BE2C (cell line): ENCODE data around the gene PARD3B.

Experiments used
- DNase-seq: peaks from one replicate; pipeline ENCODE4 v3.0.0-alpha.2; 2020
- H3K27me3 ChIP-seq: fragments of 250-450 bp; sonication (Bioruptor Pico); 2 replicates; pipeline ENCODE4 v1.5.1; 2020; ENCODE audit warnings: mild to moderate bottlenecking
- H3K36me3 ChIP-seq: fragments of 250-450 bp; sonication (Bioruptor Pico); 2 replicates; pipeline ENCODE4 v1.5.1; 2020; ENCODE audit warnings: mild to moderate bottlenecking
- H3K4me1 ChIP-seq: fragments of 250-450 bp; sonication (Bioruptor Pico); 2 replicates; pipeline ENCODE4 v1.5.1; 2020
- H3K4me3 ChIP-seq: 2 replicates; pipeline ENCODE4 v1.5.1; 2011; ENCODE audit warnings: low read depth, low read length
- H3K9me3 ChIP-seq: fragments of 250-450 bp; sonication (Bioruptor Pico); 2 replicates; pipeline ENCODE4 v1.5.1; 2020
- CTCF ChIP-seq: IDR thresholded peaks from 2 replicates; pipeline ENCODE4 v1.5.1; 2012; ENCODE audit warnings: mild to moderate bottlenecking, low read depth, low read length

PARD3B gene

GRCh38 chr2:205352593-205352992 is 807.3 kb downstream of the PARD3B start:
- no peak overlapping the region for H3K4me3 ChIP-seq
- H3K36me3 ChIP-seq, result no peaks in the 10 kb centered on the region
- H3K4me1 ChIP-seq, result peaks cover 4% of the 10 kb centered on the region; the same call in 1 of the 2 replicates
- TF ChIP-seq CTCF, result no peak
- no peaks in the 10 kb centered on the region for H3K9me3 ChIP-seq
- no peak for DNase-seq
- H3K27me3 ChIP-seq, result no peaks in the 10 kb centered on the region

- Histone ChIP-seq H3K4me3 (no peak overlapping the region), H3K9me3 (no peaks in the 10 kb centered on the region), H3K4me1 (no peaks in the 10 kb centered on the region), H3K36me3 (no peaks in the 10 kb centered on the region), H3K27me3 (no peaks in the 10 kb centered on the region)
- DNase-seq, result no peak
- TF ChIP-seq CTCF, result no peak
Observed at GRCh38 chr2:205357732-205358131, 812.5 kb downstream of the PARD3B start.

DNA sequence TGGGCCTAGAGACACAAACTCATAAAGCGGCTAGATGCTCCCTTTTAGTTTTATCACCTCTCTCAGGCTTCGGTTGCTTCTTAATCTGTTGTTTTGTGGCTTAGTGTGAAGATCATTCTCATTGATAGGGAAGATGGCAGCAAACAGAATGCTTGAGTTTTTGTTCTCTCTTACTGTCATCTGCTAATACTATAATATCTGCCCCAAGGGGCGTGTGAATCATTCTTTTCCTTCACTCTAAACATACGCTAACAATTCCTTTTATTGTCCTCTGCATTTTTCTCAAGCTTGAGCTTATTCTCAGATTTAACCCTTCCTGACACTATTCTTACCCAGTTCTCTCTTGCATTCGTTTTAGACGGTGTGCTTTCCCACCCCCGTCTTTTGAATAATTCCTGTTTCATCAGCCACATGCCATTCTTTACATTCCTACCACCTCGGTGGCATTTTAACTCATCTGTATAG is 813.1 kb downstream of the PARD3B start:
- H3K4me3 ChIP-seq, result no peak overlapping the region
- TF ChIP-seq CTCF, result no peak
- no peaks in the 10 kb centered on the region for H3K4me1 ChIP-seq
- no peaks in the 10 kb centered on the region for H3K9me3 ChIP-seq
- H3K27me3 ChIP-seq, result no peaks in the 10 kb centered on the region
- no peak for DNase-seq
- no peaks in the 10 kb centered on the region for H3K36me3 ChIP-seq

DNA sequence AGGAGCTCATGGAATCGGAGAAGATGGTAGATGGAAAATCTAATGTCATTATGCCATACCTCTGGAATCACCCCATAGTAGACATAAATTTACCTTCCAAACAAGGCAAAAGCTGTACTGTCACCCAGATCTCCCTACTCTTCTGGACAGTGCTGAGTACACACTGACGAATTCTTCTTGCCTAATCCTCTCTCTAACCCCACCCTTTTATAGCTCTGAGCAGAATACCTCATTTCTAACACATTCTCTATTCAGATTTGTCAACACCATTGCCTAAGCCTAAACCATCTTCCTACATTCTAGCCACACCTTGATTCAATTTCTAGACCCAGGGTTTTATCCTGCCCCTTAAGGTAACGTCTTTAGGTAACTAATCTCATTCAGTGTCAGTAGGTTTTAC is 816.0 kb downstream of the PARD3B start:
- Histone ChIP-seq H3K4me1 (no peaks in the 10 kb centered on the region), H3K4me3 (no peak overlapping the region), H3K9me3 (no peaks in the 10 kb centered on the region), H3K36me3 (no peaks in the 10 kb centered on the region), H3K27me3 (no peaks in the 10 kb centered on the region)
- no peak for DNase-seq
- TF ChIP-seq CTCF, result no peak

DNA sequence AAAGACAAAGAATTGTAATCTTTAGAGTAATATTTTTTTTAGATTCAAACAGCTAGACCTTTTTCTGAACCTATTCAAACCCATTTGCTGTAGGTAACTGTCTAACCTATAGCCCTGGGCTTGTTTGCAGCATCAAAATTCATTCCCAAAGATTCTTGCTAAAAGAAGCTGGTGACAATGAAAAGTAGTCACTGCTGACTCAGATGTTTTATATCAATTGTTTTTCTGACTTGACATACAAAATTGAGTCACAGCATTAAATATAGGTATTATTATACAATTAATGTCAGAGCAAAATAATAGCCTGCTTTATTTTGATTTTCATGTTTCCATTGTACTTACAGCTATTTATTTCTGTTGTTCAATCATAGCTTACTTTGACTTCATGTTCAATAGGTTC is 816.7 kb downstream of the PARD3B start:
- no peaks in the 10 kb centered on the region for H3K4me1 ChIP-seq
- H3K36me3 ChIP-seq, result no peaks in the 10 kb centered on the region
- no peaks in the 10 kb centered on the region for H3K27me3 ChIP-seq
- H3K4me3 ChIP-seq, result no peak overlapping the region
- TF ChIP-seq CTCF, result no peak
- H3K9me3 ChIP-seq, result no peaks in the 10 kb centered on the region
- DNase-seq, result no peak

- no peak for TF ChIP-seq CTCF
- Histone ChIP-seq H3K36me3 (no peaks in the 10 kb centered on the region), H3K4me1 (no peaks in the 10 kb centered on the region), H3K27me3 (no peaks in the 10 kb centered on the region), H3K9me3 (no peaks in the 10 kb centered on the region), H3K4me3 (no peak overlapping the region)
- no peak for DNase-seq
Observed at GRCh38 chr2:205364261-205364660, 819.0 kb downstream of the PARD3B start.
